Neural cell (in vitro differentiated cells): Measurements from ENCODE around the gene DDX52. TPM values are rescaled to one million over a fixed set of nuclear protein-coding genes. Genes with fewer than 3 reads are reported as not detected.

Experiments
- H2AFZ ChIP-seq: fragments of 200-600, 300-800 bp; sonication (generic), shearing (Covaris generic); 2 replicates; pipeline ENCODE4 v1.6.0; 2014; ENCODE audit warnings: low read depth, mild to moderate bottlenecking, antibody characterized with exemption, low read length, moderate library complexity
- H3F3A ChIP-seq: fragments of 200-600 bp; shearing (Covaris generic); 2 replicates; pipeline ENCODE4 v1.6.1; 2016; ENCODE audit warnings: mild to moderate bottlenecking, moderate library complexity, mixed read lengths, antibody characterized with exemption, low read length; ENCODE audit not compliant: insufficient read depth, poor library complexity, severe bottlenecking
- H3K27ac ChIP-seq: fragments of 200-600, 300-800 bp; sonication (generic), shearing (Covaris generic); 2 replicates; pipeline ENCODE4 v1.5.1; 2014; ENCODE audit warnings: mild to moderate bottlenecking, low read length, moderate library complexity
- H3K27me3 ChIP-seq: fragments of 300-800, 200-600 bp; sonication (generic), shearing (Covaris generic); 2 replicates; pipeline ENCODE4 v1.6.0; 2014; ENCODE audit warnings: mild to moderate bottlenecking, low read depth, low read length, moderate library complexity; ENCODE audit not compliant: insufficient read depth
- H3K36me3 ChIP-seq: fragments of 300-800, 200-600 bp; sonication (generic), shearing (Covaris generic); 2 replicates; pipeline ENCODE4 v1.5.1; 2014; ENCODE audit warnings: mild to moderate bottlenecking, antibody characterized with exemption, low read length, moderate library complexity; ENCODE audit not compliant: insufficient read depth
- H3K4me2 ChIP-seq: fragments of 300-800, 200-600 bp; sonication (generic), shearing (Covaris generic); 2 replicates; pipeline ENCODE4 v1.6.0; 2014; ENCODE audit warnings: mild to moderate bottlenecking, low read length
- H3K4me3 ChIP-seq: fragments of 300-800, 200-600 bp; sonication (generic), shearing (Covaris generic); 2 replicates; pipeline ENCODE4 v1.5.1; 2014; ENCODE audit warnings: mild to moderate bottlenecking, low read length, moderate library complexity
- H3K79me2 ChIP-seq: fragments of 200-600 bp; shearing (Covaris generic); replicated peaks from 2 replicates; pipeline ENCODE4 v1.6.0; 2014; ENCODE audit warnings: mild to moderate bottlenecking, low read length, moderate library complexity; ENCODE audit not compliant: insufficient read depth
- H3K9ac ChIP-seq: fragments of 300-800, 200-600 bp; sonication (generic), shearing (Covaris generic); 2 replicates; pipeline ENCODE4 v1.6.1; 2016; ENCODE audit warnings: mild to moderate bottlenecking, low read length, mixed read lengths
- H3K9me2 ChIP-seq: fragments of 200-600 bp; shearing (Covaris generic); 2 replicates; pipeline ENCODE4 v1.6.1; 2016; ENCODE audit warnings: mild to moderate bottlenecking, low read length, mixed read lengths; ENCODE audit not compliant: insufficient read depth
- H3K9me3 ChIP-seq: fragments of 200-600, 300-800 bp; sonication (generic), shearing (Covaris generic); 2 replicates; pipeline ENCODE4 v1.6.1; 2016; ENCODE audit warnings: mild to moderate bottlenecking, mixed run types, low read length, moderate library complexity, mixed read lengths
- H4K20me1 ChIP-seq: fragments of 200-600 bp; shearing (Covaris generic); 2 replicates; pipeline ENCODE4 v1.6.1; 2016; ENCODE audit warnings: mild to moderate bottlenecking, mixed run types; ENCODE audit not compliant: insufficient read depth
- EP300 ChIP-seq: fragments of 450-650 bp; conservative IDR thresholded peaks from 2 replicates; pipeline ENCODE4 v1.6.1; 2014; ENCODE audit warnings: antibody characterized with exemption, mild to moderate bottlenecking, moderate library complexity; ENCODE audit not compliant: poor library complexity, severe bottlenecking
- EZH2 ChIP-seq: fragments of 200-600, 300-800 bp; shearing (Covaris generic), sonication (generic); IDR thresholded peaks from 2 replicates; pipeline ENCODE4 v1.6.1; 2014; ENCODE audit warnings: antibody characterized with exemption, low read length, borderline replicate concordance, mild to moderate bottlenecking; ENCODE audit not compliant: insufficient read depth, poor library complexity, severe bottlenecking
- MXI1 ChIP-seq: fragments of 450-650 bp; conservative IDR thresholded peaks from 2 replicates; pipeline ENCODE4 v1.6.1; 2014; ENCODE audit warnings: antibody characterized with exemption, mild to moderate bottlenecking; ENCODE audit not compliant: poor library complexity, severe bottlenecking
- POLR2AphosphoS5 ChIP-seq: IDR thresholded peaks from 2 replicates; pipeline ENCODE4 v1.6.1; 2012
- RAD21 ChIP-seq: fragments of 450-650 bp; conservative IDR thresholded peaks from 2 replicates; pipeline ENCODE4 v1.6.1; 2014; ENCODE audit warnings: antibody characterized with exemption, mild to moderate bottlenecking, moderate library complexity
- SMC3 ChIP-seq: fragments of 450-650 bp; conservative IDR thresholded peaks from 2 replicates; pipeline ENCODE4 v1.6.1; 2014; ENCODE audit warnings: antibody characterized with exemption, mild to moderate bottlenecking, moderate library complexity; ENCODE audit not compliant: poor library complexity
- TAF1 ChIP-seq: IDR thresholded peaks from 2 replicates; pipeline ENCODE4 v1.6.1; 2012; ENCODE audit warnings: low read depth
- polyA plus RNA-seq: library from polyadenylated mRNA; depleted of rRNA; stranded (reverse); fragments of >200 nt; gene quantifications from 2 replicates; pipeline ENCODE4 v1.2.3, GENCODE V29; 2014
- TF ChIP-seq, protein P1 (sequence below): IDR thresholded peaks from 2 replicates; pipeline ENCODE4 v1.6.1; 2012; ENCODE audit warnings: borderline replicate concordance
- TF ChIP-seq, protein P2 (sequence below): fragments of 450-650 bp; IDR thresholded peaks from 2 replicates; pipeline ENCODE4 v1.5.1; 2014; ENCODE audit warnings: antibody characterized with exemption, mild to moderate bottlenecking, moderate library complexity; ENCODE audit not compliant: poor library complexity, severe bottlenecking

The DDX52 gene
- polyA plus RNA-seq, 1 donor from 2014 or later = 29.7 TPM

DNA sequence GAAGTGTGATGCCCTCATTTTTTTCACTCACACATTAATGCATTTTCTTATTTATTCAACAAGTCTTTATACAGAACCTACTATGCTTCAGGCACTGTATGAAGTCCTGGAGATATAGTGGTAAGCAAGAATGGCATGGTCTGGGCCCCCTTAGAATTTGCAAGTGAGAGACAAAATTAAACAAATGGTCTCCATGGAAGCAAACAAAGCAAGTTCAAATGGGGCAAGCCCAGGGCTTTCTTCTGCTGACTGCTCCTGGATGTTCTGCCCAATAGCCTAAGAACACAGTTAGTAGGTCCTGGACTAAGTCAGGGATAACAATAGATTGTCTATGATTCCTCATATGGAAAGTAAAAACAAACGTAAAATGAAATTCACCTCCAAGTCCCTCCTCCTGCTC is 31.3 kb upstream of the DDX52 start:
- H3K9ac ChIP-seq = no peak overlapping the region
- no peaks in the 10 kb centered on the region for H3K9me3 ChIP-seq
- H4K20me1 ChIP-seq = no peaks in the 10 kb centered on the region
- no peak overlapping the region for H3K27ac ChIP-seq
- no peaks in the 10 kb centered on the region for H3K9me2 ChIP-seq
- H3K36me3 ChIP-seq = no peaks in the 10 kb centered on the region
- H3K4me3 ChIP-seq = no peak overlapping the region
- no peak overlapping the region for H3K4me2 ChIP-seq
- no peak overlapping the region for H2AFZ ChIP-seq
- no peaks in the 10 kb centered on the region for H3F3A ChIP-seq
- H3K27me3 ChIP-seq = no peaks in the 10 kb centered on the region
- no peaks in the 10 kb centered on the region for H3K79me2 ChIP-seq
- TF ChIP-seq MXI1 (no peak), POLR2AphosphoS5 (no peak), SMC3 (no peak), EP300 (no peak), TAF1 (no peak), EZH2 (no peak), RAD21 (no peak)
- TF ChIP-seq, protein P1, sequence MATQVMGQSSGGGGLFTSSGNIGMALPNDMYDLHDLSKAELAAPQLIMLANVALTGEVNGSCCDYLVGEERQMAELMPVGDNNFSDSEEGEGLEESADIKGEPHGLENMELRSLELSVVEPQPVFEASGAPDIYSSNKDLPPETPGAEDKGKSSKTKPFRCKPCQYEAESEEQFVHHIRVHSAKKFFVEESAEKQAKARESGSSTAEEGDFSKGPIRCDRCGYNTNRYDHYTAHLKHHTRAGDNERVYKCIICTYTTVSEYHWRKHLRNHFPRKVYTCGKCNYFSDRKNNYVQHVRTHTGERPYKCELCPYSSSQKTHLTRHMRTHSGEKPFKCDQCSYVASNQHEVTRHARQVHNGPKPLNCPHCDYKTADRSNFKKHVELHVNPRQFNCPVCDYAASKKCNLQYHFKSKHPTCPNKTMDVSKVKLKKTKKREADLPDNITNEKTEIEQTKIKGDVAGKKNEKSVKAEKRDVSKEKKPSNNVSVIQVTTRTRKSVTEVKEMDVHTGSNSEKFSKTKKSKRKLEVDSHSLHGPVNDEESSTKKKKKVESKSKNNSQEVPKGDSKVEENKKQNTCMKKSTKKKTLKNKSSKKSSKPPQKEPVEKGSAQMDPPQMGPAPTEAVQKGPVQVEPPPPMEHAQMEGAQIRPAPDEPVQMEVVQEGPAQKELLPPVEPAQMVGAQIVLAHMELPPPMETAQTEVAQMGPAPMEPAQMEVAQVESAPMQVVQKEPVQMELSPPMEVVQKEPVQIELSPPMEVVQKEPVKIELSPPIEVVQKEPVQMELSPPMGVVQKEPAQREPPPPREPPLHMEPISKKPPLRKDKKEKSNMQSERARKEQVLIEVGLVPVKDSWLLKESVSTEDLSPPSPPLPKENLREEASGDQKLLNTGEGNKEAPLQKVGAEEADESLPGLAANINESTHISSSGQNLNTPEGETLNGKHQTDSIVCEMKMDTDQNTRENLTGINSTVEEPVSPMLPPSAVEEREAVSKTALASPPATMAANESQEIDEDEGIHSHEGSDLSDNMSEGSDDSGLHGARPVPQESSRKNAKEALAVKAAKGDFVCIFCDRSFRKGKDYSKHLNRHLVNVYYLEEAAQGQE = no peak
- TF ChIP-seq, protein P2, sequence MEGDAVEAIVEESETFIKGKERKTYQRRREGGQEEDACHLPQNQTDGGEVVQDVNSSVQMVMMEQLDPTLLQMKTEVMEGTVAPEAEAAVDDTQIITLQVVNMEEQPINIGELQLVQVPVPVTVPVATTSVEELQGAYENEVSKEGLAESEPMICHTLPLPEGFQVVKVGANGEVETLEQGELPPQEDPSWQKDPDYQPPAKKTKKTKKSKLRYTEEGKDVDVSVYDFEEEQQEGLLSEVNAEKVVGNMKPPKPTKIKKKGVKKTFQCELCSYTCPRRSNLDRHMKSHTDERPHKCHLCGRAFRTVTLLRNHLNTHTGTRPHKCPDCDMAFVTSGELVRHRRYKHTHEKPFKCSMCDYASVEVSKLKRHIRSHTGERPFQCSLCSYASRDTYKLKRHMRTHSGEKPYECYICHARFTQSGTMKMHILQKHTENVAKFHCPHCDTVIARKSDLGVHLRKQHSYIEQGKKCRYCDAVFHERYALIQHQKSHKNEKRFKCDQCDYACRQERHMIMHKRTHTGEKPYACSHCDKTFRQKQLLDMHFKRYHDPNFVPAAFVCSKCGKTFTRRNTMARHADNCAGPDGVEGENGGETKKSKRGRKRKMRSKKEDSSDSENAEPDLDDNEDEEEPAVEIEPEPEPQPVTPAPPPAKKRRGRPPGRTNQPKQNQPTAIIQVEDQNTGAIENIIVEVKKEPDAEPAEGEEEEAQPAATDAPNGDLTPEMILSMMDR = no peak

DNA sequence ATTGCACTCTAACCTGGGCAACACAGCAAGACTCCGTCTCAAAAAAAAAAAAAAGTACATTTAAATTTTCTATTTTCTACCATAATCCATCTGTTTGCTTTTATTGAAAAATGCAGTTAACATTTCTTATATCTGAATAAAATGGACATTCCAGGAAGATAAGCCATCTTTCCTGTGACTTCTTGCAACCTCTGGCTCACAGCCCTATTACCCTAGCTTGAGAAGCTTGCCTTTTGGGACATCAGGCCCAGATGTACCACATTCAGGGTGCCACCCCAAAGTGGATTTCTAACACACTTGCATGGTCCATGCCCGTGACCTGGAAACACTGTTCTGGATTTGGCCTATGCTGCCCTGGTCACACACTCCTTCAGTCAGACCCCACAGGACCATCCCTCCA is 30.1 kb upstream of the DDX52 start:
- TF ChIP-seq EZH2 (no peak), SMC3 (no peak), RAD21 (no peak), TAF1 (no peak), MXI1 (no peak), POLR2AphosphoS5 (no peak)
- TF ChIP-seq, protein P2 = no peak
- TF ChIP-seq, protein P1 = no peak
- no peaks in the 10 kb centered on the region for H3K79me2 ChIP-seq
- no peak overlapping the region for H2AFZ ChIP-seq

More for the DNA sequence above, 30.1 kb upstream of the DDX52 start:
- Histone ChIP-seq H3K27me3 (no peaks in the 10 kb centered on the region), H3K27ac (no peak overlapping the region), H3K4me2 (no peak overlapping the region), H3K9me3 (no peaks in the 10 kb centered on the region), H3K4me3 (no peak overlapping the region), H3K9ac (no peak overlapping the region), H4K20me1 (no peaks in the 10 kb centered on the region), H3K36me3 (no peaks in the 10 kb centered on the region), H3F3A (no peaks in the 10 kb centered on the region), H3K9me2 (no peaks in the 10 kb centered on the region)
